Lung (tissue), 12 donors: ENCODE measurements around the gene ISG20L2. TPM values are rescaled to one million over a fixed set of nuclear protein-coding genes. Genes with fewer than 3 reads are reported as not detected.

ENCODE experiments used
- ATAC-seq: fragments of 200-7000 bp; cut with Tn5 transposase; one replicate; pipeline ENCODE4 v1.9.1; 2020; ENCODE audit warnings: moderate number of reproducible peaks; ENCODE audit not compliant: insufficient read depth, low FRiP score
- DNase-seq, 3 donors: peaks; one replicate each; pipeline ENCODE4 v3.0.0-alpha.2; 2013 to 2017
- H3K27ac ChIP-seq, 2 donors: one replicate each; pipeline ENCODE4 v1.5.1; 2013; ENCODE audit warnings: mild to moderate bottlenecking in 2 of 2, moderate library complexity in 2 of 2, control low read depth in 1 of 2, inconsistent platforms in 1 of 2, low read depth in 1 of 2, low read length in 1 of 2
- H3K27me3 ChIP-seq, 3 donors: one replicate each; pipeline ENCODE4 v1.5.1; 2013; ENCODE audit warnings: low read length in 2 of 3; ENCODE audit not compliant: control insufficient read depth in 3 of 3, insufficient read depth in 3 of 3
- H3K36me3 ChIP-seq, 4 donors: one replicate each; pipeline ENCODE4 v1.5.1; 2013; ENCODE audit warnings: low read length in 4 of 4, mild to moderate bottlenecking in 1 of 4, moderate library complexity in 1 of 4; ENCODE audit not compliant: control insufficient read depth in 4 of 4, insufficient read depth in 4 of 4
- H3K4me1 ChIP-seq, 5 donors: one replicate each; pipeline ENCODE4 v1.5.1; 2013; ENCODE audit warnings: low read length in 5 of 5, mild to moderate bottlenecking in 2 of 5, moderate library complexity in 1 of 5; ENCODE audit not compliant: control insufficient read depth in 5 of 5, insufficient read depth in 5 of 5
- H3K4me3 ChIP-seq: one replicate; pipeline ENCODE4 v1.5.1; 2013; ENCODE audit warnings: mild to moderate bottlenecking, control low read depth, moderate library complexity
- H3K9ac ChIP-seq, 2 donors: one replicate each; pipeline ENCODE4 v1.5.1; 2013; ENCODE audit warnings: low read length in 2 of 2, control low read depth in 1 of 2; ENCODE audit not compliant: insufficient read depth in 1 of 2
- H3K9me3 ChIP-seq, 4 donors: one replicate each; pipeline ENCODE4 v1.5.1; 2013; ENCODE audit warnings: low read length in 3 of 4, mild to moderate bottlenecking in 1 of 4, moderate library complexity in 1 of 4; ENCODE audit not compliant: control insufficient read depth in 4 of 4, insufficient read depth in 3 of 4
- WGBS, 2 donors: extraction: QIAGEN DNeasy Blood & Tissue Kit; methylation state at CpG; one replicate each; pipeline ENCODE4 v1.1.7; 2013; 5-methylcytosine and 5-hydroxymethylcytosine counted together
- polyA plus RNA-seq, 2 donors: library from polyadenylated mRNA; stranded (reverse); fragments of 200-250 nt; gene quantifications; one replicate each; pipeline ENCODE4 v1.2.1, GENCODE V29; 2013
- total RNA-seq, 2 donors: library from RNA; depleted of rRNA in 1 of 2; stranded (reverse); fragments of >200 nt in 1 of 2; gene quantifications; one replicate each; pipeline ENCODE4 v1.2.1, GENCODE V29; 2014 to 2021
- TF ChIP-seq, protein P1 (sequence below): IDR thresholded peaks from 2 replicates; pipeline ENCODE4 v1.5.1; 2012; ENCODE audit warnings: mild to moderate bottlenecking; ENCODE audit errors: control extremely low read depth, extremely low read depth
- donor health status: control.
- donor health status: control.
- donor health status: Bipolar disorder and iron deficiency.
- donor health status: healthy.
- donor health status: DM: yes; HTN: yes; CAD: no.

Gene ISG20L2
- total and polyA plus RNA-seq, 4 donors, result 9.3 to 26.3 (median 17.8) TPM

DNA sequence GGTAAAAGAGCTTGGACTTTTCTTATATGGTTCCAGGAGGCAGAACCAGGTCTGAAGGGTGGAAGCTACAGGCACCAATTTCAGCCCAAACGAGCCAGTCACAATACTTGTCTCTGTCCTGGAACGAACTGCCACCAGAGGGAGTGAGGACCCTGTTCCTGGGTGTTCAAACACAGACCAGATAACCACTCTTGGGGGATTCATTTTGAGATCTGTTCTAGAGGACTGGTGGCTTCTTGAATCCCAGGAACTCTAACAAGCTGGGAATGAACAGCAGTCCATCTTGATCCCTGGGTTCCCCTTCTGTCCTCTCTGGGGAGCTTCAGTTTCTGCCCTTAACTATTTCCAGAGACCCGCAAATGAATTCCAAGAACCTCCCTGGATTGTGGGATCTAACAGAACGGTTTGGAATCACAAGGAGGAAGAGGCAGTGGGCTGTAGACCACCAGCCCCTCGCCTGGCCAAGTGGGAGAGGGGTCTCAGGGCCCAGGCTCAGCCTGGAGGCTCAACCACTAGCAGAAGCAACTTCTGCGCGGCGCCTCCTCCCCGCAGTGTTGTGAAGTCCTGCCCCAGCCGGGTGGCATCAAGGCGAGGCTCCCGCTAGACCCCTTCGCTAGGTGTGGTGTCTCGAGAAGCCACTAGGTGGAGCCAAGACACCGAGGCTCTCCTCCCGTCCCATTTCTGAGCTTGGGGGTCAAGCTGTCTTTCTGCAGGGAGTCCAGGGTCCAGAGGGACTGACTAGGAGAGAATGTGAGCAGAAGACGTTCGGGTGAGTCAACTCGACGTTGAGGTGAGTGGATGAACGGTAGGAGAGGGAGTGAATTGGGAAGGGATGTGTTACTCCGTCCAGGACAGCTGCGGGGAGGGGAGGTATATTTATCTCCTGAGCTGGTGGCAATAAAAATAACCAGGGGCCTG lies 39.3 kb downstream of the ISG20L2 start:
- Histone ChIP-seq H3K4me3 (no peak overlapping the region), H3K9me3 (no peaks in the 10 kb centered on the region), H3K27ac (no peak overlapping the region), H3K4me1 (peaks cover 0 to 50% (median 7%) of the 10 kb centered on the region in 5 donors), H3K36me3 (no peaks in the 10 kb centered on the region), H3K27me3 (no peaks in the 10 kb centered on the region), H3K9ac (peak overlapping the region in 1 of 2 donors; percentile 82)
- DNase-seq (peak; percentile 92 to 95 (median 94)), ATAC-seq (peak; percentile 79)
- WGBS, 2 donors, result 2% methylated on average over 23 of the region's 23 CpGs
- TF ChIP-seq, protein P1, sequence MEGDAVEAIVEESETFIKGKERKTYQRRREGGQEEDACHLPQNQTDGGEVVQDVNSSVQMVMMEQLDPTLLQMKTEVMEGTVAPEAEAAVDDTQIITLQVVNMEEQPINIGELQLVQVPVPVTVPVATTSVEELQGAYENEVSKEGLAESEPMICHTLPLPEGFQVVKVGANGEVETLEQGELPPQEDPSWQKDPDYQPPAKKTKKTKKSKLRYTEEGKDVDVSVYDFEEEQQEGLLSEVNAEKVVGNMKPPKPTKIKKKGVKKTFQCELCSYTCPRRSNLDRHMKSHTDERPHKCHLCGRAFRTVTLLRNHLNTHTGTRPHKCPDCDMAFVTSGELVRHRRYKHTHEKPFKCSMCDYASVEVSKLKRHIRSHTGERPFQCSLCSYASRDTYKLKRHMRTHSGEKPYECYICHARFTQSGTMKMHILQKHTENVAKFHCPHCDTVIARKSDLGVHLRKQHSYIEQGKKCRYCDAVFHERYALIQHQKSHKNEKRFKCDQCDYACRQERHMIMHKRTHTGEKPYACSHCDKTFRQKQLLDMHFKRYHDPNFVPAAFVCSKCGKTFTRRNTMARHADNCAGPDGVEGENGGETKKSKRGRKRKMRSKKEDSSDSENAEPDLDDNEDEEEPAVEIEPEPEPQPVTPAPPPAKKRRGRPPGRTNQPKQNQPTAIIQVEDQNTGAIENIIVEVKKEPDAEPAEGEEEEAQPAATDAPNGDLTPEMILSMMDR, result peak; percentile 87

DNA sequence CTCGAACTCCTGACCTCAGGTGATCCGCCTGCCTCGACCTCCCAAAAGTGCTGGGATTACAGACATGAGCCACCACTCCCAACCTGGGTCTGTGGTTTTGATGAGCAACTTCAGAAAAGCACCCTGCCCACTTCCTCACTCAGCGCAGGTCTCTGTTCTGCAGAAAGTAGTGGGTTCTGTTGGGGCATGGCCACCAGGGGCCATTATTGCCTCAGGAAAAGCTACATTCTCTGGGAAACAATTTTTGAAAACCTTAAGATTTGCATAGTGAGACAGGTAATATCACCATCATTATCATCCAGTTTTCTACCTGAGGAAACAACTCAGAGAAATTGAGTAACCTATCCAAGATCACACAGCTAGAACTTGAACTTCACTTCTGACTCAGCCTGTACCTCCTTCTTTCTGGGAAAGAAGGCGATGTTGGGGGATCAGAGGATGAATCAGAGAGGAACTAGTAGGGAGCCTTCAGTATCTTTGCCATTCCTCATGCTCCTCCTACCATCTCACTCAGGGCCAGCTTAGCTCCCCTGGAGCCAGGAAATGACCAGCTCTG lies 44.3 kb downstream of the ISG20L2 start:
- Histone ChIP-seq H3K36me3 (no peaks in the 10 kb centered on the region), H3K27me3 (peaks cover 0 to 5% (median 4%) of the 10 kb centered on the region in 3 donors), H3K27ac (no peak overlapping the region), H3K9me3 (no peaks in the 10 kb centered on the region), H3K4me1 (peaks cover 0 to 3% (median 0%) of the 10 kb centered on the region in 5 donors), H3K4me3 (no peak overlapping the region), H3K9ac (no peak overlapping the region)
- TF ChIP-seq, protein P1, result no peak
- no peak for DNase-seq
- 71 to 76% methylated on average over 5 of the region's 5 CpGs for WGBS, 2 donors
- peak; percentile 17 for ATAC-seq

DNA sequence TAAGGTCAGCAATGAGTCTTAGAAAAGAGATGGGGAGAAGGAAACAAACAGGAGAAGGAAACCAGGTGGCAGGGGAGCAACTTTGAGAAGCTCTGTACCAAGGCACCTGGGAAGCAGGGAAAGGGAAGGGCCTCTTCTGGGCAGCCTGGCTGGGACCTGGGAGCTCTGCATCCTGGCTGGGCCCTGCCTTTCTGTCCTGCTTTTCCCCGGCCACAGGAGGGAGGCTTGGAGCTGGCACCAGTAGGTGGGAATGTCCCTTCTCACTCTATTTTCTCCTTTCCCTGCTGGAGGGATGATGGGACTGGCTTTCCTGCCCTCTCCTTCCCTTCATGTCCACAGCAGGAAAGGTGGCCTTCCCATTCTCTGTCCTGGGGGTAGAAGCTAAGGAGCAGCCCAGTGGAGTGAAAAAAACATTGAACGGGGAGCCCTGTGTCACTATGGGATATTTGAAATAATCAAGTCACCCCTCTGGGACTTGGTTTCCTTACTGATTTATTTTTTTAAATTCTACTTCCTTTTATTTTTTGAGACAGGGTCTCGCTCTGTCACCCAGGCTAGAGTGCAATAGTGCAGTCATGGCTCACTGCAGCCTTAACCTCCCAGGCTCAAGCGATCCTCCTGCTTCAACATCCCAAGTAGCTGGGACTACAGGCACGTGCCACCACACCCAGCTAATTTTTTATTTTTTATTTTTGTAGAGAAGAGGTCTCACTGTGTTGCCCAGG lies 46.2 kb downstream of the ISG20L2 start:
- ATAC-seq (no peak), DNase-seq (no peak)
- H3K36me3 ChIP-seq, result no peaks in the 10 kb centered on the region
- 68 to 82% methylated on average over 5 of the region's 5 CpGs for whole genome bisulfite sequencing, 2 donors
- no peak overlapping the region for H3K4me3 ChIP-seq
- H3K27ac ChIP-seq, result no peak overlapping the region
- H3K9me3 ChIP-seq, result no peaks in the 10 kb centered on the region
- TF ChIP-seq, protein P1, result no peak
- peaks cover 0 to 6% (median 2%) of the 10 kb centered on the region in 5 donors for H3K4me1 ChIP-seq
- peaks cover 0 to 7% (median 6%) of the 10 kb centered on the region in 3 donors for H3K27me3 ChIP-seq
- no peak overlapping the region for H3K9ac ChIP-seq
